AG20443 (cell line): ENCODE measurements around the gene PLCG2.
A peak's percentile ranks its signal among the peaks of the same experiment; 100 is the strongest.

ENCODE experiments used
- DNase-seq: peaks from one replicate; pipeline ENCODE4 v3.0.0; 2012; ENCODE audit warnings: low spot score, mixed read lengths

The PLCG2 gene

DNA sequence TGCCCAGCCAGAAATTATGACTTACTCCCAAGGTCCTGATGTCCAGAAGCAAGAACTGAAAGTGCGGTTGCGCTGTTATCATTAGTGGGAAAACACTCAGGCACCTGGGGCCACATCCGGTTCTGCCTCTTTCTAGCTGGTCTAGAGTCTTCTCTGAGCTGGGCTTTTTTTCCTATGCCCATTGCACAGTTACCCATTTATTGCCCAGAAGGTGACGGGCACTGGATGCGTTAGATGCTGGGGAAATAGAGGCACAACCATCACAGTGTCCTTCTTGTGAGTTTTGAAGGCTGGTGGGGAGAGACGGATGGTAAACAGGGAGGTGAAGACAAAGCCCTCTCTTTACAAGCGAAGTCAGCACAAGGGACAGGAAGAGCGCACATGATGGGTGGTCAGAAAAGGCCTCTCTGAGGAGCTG lies 37.7 kb downstream of the PLCG2 start:
- no peak for DNase-seq

DNA sequence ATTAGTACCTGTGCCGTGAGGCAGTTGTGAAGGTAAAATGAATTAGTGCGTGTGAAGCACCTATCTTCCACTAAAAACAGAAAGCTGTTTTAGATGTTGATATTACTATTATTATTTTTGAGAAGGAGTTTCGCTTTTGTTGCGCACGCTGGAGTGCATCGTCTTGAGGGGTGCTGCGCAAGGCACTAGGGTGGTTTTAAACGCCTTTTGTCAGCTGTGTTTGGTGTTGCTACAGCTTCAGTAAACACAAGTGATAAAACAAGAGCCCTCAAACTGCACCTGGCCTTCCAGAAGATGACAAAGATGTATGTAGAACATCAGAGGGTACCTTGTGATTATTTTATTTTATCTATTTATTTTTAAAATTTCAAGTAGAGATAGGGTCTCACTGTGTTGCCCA lies 38.2 kb downstream of the PLCG2 start:
- DNase-seq: no peak

DNA sequence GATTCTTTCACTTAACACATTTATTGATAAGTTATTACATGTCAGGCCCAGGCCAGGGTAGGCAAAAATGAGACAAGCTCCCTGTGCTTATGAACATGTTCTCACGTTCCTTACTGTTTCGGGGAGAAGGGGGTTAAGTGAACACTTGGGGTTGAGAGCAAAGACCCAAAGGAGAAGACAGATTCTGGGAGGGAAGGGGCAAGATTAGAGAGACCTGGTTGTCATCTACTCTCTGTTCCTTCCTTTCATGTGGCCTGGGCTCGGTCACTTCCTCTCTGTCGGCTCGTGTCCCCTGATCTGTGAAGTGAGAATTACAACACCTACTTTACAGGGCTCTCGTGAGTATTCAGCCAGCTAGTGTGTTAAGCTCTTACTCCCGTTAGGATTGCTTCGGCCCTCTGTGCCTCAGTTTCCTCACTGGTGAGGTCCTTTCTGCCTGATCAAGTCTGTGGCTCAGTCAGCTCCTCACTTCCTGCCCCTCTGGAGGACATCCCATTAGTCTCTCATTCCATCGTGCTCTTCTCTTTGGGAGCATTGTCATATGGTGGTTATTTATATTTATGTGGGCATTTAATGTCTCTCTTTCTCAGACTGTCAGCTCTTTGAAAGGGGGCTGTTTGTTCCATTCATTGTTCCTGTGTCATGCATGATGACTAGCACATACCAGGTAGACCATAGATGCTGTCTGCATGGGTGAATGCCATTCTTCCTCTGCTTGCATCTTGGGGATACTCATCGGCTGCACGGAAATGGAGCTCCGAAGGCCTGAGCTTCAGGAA lies 38.9 kb downstream of the PLCG2 start:
- DNase-seq: no peak

DNA sequence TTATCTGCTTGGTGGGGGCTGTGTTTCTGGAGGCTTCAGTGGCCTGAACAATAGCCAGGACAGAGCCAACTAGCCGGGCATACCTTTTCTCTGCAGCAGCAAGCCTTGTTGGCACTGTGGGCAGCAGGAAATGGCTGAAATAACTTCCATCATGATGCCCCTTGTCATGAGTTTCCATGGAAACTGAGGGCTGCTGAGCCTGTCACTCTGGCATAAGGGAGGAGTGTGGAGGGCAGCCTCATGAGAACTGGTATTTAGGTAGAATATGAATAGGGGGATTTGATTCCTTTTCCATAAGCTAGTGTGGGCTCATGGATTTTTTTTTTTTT lies 39.4 kb downstream of the PLCG2 start:
- DNase-seq: no peak

DNA sequence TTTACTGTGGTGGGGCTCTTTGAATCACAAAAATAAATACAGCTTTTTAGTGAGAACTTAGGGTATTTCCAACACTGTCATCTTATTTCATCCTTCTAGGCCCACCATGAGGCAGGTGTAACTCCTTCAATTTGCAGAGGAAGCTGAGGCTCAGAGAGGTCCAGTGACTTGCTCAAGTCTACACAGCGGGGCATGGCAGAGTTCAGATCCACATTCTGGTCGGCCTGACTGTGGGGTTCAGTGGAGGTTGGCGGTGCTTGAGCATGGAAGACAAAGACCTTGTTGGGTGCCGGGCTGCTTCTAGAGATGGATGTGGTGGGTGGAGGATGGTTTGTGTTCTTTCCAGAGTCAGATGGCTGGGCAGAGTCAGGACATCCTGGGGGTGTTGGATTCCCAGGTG lies 39.8 kb downstream of the PLCG2 start:
- no peak for DNase-seq

DNA sequence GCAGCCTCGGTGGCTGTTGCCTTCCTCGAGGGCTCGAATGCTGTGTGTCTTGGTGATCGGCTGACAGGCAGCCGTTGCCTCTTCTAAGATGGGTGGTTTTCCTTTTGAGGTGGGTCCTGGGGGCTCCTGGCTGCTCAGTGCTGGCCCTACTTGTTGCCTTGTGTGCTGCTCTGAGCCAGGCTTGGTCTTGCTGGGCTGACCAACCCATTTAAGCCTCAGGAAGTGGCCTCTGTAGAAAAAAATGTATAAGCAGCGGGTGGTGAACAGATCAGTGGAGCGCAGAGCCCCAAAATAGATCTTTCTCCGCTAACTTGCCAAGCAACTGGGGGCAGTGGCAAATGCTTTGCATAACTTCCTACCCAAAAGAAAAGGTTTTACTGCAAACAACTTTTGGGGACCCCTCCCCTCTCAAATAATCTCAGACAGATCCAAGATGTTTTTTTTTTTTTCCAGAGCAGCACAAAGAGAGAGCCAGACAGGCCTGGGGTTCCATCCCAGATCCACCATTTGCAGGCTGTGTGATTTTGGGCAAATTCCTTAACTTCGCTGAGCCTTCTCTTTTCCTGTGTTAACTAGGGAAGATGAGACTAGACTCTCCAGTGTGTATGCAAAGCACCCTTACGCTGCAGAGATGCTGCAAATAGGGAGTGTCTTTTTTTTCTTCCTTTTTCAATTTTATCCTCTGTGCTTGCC lies 42.5 kb downstream of the PLCG2 start:
- DNase-seq: no peak

DNA sequence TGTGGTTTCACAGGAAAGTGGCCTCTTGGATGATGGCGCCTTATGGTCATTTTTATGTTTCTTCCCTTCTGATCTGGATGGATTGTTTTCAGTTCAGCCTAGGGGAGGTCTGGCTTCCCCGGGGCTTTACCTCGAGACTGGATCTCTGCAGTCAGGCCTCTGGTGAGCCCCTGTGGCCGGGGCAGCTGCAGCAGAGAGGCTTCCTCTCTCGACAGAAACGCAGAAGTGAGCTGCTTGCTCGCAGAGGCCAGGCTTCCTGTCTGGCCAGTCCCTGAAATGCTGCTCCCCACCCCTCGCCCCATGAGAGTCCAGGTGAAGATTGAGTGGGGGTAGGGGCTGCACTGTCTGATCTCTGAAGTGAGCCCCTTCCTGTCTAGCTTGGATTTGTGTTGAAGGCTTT lies 44.0 kb downstream of the PLCG2 start:
- no peak for DNase-seq

DNA sequence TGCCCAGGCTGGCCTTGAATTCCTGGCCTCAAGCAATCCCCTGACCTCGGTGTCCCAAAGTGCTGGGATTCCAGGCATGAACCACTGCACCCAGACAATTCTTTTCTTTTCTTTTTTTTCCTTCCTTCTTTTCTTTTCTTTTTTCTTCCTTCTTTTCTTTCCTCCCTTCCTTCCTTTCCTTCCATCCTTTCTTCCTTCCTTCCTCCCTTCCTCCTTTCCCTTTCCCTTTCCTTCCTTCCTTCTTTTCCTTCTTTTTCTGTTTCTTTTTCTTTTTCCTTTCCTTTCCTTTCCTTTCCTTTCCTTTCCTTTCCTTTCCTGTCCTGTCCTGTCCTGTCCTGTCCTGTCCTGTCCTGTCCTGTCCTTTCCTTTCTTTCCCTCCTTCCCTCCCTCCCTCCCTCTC lies 44.6 kb downstream of the PLCG2 start:
- no peak for DNase-seq

DNA sequence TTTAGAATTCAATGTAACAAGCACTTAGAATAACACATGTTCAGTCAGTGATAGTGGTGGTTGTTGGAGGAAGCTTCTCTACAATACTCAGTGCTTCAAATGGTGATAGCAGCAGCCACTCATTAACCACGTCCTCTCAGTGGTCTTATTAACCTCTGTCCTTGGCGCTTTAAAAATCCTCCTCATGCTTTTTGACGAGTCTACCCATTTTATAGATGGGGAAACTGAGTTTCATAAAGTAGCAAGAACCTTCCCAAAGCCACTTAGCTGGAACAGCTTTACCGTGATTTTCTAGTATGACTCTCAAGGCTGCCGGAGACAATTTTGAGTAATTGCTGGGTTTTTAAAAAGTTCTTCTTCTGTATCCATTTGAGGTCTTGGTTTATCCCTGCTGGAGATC lies 47.4 kb downstream of the PLCG2 start:
- no peak for DNase-seq

DNA sequence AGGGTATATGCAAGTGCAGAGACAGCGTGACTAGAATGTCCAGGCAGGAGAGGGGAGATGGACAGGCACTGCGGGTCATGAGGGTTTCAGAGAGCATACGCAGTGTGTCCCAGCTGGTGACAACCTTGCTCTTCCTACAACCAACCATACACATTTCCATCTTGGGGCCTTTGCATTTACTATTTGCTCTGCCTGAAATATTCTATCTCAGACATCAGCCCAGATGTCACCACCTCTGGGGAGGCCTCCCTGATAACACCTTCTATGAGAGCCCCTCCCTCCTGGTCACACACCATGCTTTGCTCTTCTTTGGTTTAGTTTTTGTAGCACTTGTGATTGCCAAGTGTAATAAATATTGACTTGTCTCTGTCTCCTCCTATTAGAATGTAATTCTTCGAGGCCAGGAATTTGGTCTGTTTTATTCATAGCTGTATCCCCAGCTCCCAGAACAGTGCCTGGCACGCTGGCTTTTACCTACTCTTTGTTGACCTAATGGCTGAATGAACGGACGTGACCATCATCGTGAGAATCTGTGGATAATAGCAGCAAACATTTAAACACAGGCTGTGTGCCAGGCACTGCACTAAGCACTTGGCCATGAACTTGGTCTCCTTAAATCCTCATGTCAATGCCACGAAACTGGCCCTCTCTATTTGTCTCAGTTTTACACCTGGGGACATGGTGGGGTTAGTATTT lies 51.9 kb downstream of the PLCG2 start:
- DNase-seq: no peak

DNA sequence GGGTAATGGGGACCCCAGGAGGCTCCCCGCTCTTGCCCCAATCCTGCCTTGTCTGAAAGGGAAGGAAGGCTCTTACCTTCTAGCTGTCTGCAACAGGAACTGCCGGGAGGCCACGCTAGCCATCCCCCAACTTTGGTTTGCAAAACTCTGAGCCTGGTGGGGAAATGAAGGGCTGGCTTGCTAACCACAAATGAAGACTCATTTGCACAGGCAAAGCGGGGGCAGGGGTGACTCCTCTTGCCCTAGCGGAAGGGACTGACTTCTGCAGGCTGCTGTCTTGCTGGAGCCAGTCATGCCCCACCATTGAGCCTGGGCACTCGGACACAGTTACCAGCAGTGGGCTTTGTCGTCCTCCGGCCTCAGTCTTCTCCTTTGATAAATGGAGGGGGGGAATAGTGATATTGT lies 52.6 kb downstream of the PLCG2 start:
- no peak for DNase-seq

DNA sequence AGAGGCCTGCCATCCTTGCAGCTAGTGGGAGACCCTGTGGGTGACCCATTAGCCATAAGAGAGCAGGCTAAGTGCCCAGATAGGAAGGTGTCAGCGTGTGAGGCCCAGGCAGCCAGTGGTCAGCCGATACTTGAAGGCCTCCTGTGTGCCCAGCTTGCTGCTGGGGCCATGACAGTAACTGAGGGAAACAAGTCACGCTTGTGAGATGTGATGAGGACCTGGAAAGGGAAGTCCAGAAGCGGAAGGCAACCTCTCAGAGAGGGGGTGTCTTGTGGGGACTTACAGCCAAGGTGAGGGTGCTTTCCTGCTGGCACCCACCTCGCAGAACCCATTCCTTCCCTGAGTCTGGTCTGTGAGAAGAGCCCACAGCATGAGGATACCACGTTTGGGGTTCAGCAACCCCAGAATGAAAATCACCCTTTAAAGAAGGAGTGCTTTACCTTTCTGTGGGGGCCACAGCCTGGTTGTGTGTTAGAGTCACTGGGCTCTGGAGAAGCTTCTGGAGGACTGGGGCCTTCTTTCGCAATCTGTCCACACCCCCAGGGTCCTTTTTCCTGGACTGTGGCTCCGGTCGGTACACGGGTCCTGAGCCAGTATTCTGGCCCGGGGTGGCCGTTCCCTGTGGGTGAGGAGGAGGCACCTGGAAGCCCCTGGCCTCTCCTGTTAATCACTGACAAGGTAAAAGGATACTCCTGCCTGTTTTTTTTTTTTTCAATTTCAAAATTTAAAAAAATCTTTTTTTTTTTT lies 53.9 kb downstream of the PLCG2 start:
- DNase-seq: no peak

DNA sequence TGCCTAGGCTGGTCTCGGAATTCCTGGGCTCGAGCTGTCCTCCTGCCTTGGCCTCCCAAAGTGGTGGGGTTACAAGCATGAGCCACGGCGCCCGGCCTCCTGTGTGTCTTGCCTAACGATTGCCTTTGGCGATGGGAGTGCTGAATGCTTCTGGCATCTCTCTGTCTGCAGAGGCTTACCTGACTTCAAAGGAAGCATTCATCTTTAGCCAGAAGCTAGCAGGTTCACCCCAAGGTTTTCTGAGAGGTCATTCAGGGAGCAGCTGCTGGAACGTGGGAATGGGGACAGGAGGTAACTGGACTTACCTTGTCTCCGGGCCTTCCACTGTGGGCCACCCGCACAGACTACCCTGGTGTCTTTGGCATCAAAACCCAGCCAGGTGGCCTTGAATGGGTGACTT lies 54.7 kb downstream of the PLCG2 start:
- DNase-seq: no peak

DNA sequence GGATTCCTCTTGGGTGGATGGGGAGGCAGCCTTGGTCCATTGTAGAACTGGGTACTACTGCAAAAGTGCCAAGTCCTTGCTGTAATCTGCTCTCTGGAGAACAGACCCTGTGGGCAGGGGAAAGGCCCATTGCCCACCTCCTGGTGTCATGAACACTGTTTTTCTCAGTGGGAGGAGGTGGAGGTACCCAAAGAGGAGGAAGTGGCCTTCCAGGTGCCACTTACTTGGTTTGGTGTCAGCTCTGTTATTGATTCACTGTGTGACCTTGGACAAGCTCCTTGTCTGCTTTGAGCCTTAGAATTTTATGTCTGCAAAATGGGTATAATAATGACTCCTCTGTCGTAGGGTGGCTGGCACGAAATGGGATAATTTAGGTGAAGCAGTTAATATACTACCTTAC lies 55.8 kb downstream of the PLCG2 start:
- DNase-seq: no peak

DNA sequence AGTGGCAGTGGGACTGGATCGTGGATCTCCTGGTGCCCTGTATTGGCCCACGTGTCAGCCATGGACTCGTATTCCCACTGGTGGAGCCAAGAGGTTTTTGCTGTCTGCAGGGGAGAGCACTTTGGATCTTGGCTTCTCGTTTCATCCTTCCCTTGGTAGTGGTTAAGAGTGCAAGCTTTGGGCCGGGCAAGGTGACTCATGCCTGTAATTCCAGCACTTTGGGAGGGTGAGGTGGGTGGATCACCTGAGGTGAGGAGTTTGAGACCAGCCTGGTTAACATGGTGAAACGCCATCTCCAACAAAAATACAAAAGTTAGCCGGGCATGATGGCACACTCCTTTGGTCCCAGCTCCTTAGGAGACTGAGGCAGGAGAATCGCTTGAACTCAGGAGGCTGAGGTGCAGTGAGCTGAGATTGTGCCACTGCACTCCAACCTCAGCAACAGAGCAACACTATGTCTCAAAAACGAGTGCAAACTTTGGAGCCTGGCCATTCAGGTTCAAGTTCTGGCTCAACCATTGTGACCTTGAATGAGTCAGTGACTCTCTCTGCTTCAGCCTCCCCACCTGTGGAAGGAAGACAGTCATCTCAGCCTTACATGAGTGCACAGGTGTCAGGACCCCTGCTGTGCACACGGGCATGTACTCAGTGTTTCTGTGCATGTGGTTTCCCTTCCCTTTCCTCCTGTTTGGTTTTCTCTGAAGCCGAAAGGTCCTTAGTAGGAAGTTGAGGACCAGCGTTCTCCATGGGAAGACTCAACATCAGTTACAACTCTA lies 57.4 kb downstream of the PLCG2 start:
- DNase-seq: no peak

DNA sequence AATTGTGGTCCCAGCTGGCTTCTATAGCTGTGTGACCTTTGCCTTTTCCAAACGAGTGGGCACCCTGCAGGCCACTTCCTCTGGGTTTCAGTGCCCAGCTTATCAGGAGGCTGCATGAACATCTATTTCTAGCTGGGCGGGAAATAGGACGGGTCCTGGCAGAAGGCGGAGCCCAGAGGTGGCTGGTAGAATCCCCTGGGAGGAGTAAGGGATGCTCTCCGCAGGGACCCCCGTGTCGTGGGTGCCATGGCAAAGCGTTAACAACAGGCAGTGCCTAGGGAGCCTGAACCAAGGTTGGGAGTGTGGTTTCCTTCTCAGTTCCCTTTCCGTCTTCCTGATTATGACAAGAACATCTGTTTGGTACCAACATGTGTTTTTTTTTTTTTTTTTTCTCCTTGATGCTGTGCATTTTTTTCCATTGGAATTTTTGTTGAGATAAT lies 58.2 kb downstream of the PLCG2 start:
- no peak for DNase-seq

DNA sequence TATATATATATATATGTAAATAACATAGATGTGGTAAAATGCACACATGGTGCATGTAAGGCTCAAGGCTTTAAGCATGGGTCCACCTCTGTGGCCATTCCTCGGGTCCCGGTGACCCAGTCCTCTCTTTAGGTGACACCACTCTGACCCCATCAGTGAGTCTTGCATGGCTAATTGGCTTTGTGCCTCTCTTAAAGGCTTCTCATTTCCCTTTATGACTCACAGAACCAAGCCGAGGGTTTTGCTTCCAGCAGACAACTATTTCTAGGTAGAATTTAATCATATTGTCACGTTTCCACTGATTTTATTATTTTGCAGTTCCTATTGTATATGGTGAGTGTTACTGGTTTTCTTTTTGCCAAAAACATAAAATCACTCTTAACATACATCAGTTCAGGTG lies 59.7 kb downstream of the PLCG2 start:
- DNase-seq: peak; percentile 22

DNA sequence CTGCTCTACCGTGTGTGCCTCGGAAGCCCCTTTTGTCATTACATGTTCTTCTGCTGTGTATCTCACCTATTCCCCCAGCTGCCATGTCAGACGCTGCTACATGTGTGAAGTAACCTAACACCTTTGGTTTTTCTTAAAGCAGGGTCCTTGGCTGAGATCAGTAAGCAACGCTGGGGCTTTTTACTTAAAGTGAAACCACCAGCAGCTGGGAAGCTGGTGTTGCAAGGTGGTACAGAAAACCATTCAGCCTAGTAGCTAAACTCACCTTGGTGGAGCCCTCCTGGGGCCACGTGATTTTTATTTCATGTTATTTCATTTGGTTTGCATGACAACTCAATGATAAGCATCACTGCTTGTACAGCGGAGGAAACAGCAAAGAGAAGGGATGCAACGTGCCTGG lies 62.6 kb downstream of the PLCG2 start:
- no peak for DNase-seq

DNA sequence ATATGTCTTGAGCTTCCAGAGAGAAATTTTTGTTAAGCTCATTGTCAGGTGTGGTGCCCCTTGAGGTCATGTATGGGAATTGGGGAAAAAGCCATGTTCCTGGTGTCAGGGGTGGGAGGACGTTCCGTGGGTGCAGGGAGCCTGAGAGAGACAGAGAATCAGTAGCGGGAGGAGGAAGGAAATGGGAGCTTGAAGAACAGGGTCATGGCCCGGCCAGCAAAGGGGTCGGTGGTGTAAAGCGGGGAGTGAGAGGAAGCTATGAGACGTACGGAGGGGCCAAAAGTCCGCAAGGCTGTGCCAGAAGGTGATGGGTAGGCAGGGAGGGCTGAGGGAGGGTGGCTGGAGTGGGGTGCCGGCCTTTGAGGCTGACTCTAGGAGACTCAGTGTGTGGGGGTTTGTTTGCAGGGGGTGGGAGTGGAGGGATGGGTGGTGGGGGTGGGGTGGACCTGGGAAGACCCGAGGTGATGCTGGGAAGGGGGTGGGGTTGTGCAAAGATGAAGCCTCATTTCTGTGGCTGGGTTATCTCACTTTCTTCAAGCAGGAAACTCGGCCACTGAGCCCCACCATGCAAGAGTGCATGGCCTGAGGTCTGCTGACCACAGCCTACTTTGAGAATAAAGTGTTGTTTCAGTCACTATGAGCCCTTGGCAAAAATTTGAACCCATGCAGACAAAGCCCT lies 63.6 kb downstream of the PLCG2 start:
- DNase-seq: no peak

DNA sequence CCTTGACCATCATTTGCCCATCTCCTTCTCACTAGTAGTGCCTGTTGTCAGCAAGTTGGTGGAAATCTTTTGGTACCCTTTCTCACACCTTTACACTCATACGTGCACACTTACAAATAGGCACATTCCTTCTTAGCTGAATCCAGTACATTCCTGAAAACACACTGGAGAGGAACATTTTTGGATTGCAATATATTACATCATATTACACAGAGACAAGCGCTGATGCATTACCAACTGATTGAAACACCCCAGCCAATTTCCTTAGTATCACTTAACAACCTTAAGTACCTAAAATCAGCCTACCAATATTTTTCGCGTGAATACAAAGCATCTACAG lies 64.1 kb downstream of the PLCG2 start:
- no peak for DNase-seq

DNA sequence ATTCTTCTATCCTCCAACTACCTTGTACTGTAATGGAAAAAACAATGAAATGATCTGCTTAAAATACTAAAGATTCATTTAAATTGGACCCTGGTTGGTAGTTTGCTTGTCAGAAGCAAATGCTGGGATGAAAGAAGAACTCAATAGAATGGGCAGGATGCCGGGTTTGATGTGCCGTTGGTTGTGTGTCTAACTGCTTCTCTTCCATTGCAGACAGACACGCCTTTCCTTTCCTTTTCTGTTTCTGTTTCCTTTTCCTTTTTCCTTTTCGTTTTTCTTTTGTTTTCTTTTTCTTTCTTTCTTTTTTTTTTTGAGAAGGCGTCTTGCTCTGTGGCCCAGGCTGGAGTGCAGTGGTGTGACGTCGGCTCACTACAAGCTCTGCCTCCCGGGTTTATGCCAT lies 64.6 kb downstream of the PLCG2 start:
- DNase-seq: no peak
